Central memory CD4-positive, alpha-beta T cell (primary cell): ENCODE results near the gene FAM114A1.
"Not testable (repeated sequence)": the region's sequence is repeated elsewhere in the genome, so short reads cannot be mapped to it uniquely, and the experiment has no call there.

ENCODE experiments used
- DNase-seq: peaks from one replicate; pipeline ENCODE4 v3.0.0; 2022

Gene FAM114A1

DNA sequence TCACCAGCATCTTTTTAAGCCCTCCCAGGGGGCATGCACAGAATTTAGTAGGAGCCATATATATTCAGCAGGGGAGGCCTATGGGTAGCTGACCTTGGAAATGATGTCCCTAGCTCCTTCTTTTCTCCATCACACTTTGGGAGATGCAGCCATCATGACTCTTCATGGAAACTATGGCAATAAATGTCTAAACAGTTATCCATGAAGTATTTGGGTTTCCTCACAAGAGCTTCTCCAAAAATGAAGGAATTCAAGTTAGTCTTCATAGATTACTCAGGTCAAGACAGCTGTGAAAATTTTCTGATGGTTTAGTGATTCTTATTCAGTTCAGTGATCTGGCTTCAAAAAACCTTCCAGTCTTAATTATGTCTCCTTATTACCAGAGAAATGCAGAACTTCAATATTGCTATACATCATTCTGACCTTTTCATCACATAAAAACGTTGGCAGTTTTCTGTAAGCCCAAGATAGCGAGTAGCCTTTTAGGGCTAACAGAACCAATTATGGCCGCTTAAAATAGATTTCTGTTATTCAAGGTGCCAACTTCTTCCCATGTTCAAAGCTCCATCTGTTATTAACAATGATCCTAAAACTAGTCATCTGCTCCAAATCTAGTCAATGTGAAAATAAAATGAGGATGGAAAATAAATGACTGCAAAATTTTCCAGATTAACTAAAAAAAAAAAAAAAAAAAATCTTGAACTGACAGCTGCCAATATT is 112.1 kb downstream of the FAM114A1 start:
- no peak for DNase-seq

DNA sequence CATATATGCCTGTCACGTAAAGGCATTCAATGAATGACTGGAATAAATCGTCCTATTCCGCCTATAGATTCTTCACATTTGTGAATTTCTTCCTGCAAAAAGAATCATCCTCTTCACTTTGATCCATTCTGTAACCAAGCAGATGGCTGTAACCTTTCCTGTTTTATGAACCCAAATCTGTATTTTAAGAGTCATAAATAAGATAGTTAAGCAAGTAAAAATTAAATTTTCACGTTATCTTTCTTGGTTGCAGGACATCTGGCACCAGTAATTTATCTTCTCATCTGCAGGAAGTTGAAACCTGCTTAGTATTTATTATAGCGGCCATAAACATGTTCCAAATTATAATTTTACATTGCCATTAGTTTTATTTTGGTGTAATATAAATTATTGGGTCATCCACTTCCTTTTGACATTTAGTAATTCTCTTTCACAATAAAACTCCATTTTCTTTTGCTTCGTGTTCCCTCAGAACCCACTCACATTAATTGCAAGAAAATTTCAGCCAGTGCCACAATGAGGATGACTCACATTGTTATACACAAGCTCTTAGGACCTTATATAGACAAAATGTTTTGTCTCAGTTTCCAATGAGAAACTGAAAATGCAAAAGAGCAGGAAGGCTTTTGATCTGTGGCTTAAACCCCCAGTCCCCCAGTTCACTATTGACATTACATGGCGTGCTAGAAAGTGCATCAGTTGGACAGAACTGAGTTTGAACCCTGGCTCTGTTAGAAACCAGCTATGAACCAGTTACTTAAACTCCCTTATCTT is 113.5 kb downstream of the FAM114A1 start:
- DNase-seq = no peak

DNA sequence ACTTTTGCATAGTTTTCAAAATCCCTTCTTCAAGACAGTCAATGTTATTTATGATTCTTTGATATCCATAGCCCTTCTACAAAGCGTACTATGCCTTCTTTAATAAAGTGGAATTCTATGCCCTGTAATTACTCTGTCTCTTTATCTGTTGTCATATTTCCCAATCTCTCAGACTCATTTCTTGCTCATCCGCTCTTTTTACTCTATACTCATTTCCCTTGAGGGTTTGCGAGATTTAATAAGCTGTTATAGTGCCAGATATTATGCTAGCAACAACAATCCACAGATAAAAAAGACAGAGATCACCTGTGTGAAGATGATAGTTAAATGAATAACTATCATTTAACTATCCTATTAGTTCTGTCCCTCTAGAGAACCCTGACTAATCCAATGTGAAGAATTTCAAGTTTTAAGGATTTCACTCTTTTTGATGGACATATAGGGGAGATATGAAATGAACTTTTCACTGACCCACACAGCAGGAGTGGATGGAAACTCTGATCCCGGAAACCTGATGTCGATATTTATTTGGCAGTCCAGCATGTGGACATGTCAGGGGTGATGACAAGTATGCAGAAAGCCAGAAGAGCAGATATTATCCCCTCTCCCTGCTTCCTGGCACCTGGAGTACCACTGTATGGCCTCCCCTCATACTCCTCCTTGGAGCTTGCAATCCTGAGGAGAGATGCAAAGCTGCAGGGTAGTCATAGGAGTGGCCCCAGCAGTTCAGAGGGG is 114.9 kb downstream of the FAM114A1 start:
- DNase-seq = no peak

DNA sequence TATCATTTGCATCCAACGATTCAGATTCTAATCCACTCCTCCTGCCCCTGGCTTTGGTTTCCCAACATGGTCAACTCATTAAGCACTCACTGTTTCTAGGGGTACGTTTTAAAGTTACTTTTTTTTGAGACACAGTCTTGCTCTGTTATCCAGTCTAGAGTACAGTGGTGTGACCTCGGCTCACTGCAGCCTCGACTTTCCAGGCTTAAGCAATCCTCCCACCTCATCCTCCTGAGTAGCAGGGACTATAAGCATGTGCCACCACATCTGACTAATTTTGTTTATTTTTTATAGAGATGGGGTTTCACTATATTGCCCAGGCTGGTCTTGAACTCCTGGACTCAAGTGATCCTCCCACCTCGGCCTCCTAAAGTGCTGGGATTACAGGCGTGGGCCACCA is 115.7 kb downstream of the FAM114A1 start:
- DNase-seq = no peak

DNA sequence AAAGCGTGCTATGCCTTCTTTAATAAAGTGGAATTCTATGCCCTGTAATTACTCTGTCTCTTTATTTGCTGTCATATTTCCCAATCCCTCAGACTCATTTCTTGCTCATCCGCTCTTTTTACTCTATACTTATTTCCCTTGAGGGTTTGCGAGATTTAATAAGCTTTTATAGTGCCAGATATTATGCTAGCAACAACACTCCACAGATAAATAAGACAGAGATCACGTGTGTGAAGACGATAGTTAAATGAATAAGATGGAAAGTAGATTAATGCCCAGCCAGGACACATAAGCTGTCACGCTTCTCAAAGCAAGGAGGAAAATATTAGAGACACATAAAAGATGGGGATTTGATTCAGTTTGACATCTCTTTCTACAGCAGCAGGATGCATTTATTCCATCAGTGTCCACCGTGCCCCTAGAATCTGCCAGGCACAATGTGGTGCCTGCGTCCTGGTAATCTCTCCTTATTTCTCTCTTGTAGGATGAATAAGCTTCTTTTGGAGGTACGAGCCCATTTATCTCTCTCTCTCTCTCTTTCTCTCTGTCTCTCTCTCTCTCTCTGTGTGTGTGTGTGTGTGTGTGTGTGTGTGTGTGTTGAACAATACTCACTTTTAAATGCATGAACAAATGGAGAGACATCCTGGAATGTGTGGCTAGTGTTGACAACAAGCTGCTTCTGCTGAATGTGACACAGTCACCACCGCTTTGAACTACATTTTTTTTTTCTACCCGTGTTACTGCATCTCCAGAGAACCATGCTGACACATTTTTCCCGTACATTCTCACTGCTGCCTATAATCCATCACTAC is 116.4 kb downstream of the FAM114A1 start:
- no peak for DNase-seq

DNA sequence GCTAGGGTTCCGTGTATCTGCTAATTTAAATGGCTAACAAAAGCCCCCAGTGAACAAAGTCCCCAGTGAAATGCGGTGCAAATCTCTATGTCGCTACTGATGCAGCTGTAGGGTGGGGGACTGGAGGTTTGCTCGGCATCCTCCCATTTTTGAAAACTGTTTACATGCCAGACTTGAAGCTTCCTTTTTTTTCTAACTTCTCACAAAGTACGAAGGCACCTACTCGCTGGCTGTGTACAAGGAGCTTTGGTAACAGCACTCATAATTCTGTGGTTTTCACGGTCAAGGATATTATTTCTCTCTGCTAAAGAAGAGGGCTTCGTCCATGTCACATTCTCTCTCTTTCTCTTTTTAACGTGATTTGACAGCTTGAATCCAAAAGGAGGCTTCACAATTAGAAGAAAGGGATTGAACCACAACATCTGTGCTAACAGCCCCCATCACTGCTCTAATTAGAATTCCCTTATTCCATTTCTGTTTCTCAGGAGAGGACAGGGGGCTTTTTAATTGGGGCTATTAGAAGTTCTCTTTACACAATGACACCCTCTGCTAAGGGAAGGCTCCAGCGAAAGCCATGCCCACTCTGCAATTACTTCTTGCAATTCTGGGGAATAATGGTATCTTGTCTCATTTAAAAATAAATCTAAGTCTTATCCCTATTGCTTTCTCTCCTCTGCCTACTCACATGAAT is 117.9 kb downstream of the FAM114A1 start:
- DNase-seq = peak; percentile 17

DNA sequence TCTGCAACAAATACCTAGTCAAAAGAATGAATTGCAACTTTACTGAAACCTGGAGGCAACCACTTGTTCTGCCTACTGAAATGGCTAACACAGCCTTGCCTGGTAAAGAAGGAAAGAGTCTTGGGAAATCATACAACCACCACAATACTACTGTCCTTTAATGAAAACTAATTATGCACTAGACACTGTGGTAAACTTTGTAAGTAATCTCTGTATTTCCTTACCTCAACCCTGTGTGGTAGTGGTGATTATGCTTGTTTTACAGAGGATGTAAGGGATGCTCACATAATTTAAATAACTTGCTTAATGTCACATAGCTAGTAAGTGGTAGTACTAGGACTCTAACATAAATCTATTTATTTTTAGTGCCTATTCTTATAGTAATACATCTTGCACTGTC is 119.9 kb downstream of the FAM114A1 start:
- no peak for DNase-seq

DNA sequence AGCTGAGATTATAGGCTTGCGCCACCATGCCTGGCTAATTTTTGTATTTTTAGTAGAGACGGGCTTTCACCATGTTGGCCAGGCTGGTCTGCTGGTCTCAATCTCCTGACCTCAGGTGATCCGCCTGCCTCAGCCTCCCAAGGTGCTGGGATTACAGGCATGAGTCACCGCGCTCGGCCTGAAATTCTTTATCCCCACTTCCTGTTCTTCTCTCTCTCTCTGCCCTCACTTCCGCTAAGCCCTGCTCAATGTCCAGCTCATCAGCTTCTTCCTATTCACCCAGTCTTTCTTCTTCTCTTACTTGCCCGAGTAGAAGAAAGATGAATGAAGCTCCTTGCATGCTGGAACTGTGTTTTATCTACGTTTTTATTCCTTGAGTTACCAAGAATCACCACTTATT is 120.7 kb downstream of the FAM114A1 start:
- DNase-seq = not testable (repeated sequence)

DNA sequence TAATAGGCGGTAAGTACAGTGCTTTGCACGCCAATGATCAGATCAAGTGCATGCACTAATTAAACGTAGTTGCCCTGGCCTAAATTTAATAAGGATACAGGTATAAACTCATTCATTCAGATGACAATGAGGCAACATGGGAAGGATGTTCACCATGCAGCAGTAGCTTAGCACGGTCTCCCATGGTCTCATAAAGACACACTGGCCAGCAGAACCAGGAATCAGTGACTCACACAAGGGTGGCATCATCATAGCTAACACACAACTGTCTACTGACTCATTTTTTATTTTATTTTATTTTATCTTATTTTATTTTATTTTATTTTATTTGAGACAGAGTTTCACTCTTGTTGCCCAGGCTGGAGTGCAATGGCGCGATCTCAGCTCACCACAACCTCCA is 121.9 kb downstream of the FAM114A1 start:
- no peak for DNase-seq

DNA sequence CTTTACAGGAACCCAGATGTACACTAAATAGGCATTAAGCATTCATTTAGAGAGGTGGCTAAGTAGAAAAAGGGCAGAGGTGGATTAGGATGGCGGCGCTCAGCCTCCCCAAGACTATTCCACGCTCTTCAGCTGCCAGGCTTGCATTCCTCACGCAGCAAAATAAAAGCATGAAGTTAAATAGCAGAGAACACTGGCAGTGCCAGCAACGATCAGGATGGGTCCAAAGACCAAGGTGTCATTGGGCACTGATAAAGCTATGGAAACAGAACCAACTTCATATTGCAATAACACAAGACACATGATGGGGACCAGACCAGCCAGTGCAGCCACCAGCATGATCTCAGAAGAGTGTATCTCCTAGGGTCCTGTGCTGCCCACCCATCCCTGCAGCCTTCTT is 122.6 kb downstream of the FAM114A1 start:
- no peak for DNase-seq

DNA sequence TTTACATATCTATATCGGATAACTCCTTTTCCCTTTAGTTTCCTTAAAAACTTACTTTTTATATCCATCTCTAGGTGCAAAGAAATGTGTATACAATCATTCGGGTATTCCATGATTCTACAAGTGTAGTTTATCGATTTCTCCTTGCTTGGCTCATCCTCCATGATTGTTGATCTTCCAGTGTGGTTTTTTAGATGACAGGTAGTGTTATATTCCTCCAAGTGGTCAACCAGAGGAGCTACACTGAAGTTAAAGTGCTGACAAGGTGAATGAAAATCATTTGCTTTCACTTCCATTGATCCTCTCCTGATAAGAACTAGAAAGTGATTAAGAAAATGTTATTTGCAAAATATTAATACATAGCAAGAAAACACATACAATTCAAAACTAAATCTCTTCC is 126.1 kb downstream of the FAM114A1 start:
- no peak for DNase-seq

DNA sequence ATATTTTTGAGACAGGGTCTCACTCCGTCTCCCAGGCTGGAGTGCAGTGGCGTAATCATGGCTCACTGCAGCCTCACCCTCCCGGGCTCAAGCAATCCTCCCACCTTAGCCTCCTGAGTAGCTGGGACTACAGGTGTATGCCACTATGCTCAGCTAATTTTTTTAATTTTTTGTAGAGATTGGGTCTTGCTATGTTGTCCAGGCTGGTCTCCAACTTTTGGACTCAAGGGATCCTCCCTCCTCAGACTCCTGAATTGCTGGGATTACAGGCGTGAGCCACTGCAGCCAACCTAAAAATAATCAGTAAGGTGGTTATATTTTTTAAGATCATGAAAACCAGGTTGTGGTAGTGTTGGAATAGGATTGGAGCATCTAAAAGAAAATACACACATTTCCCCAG is 126.5 kb downstream of the FAM114A1 start:
- DNase-seq = no peak
